Thyroid gland (tissue), 4 donors: ENCODE measurements around the gene B3GNT8.

Experiments used
- POLR2A ChIP-seq, 2 donors: fragments of 450-650 bp; IDR thresholded peaks; one replicate each; pipeline ENCODE4 v1.6.1; 2017; ENCODE audit warnings: antibody characterized with exemption in 2 of 2, mild to moderate bottlenecking in 2 of 2, moderate library complexity in 1 of 2
- TF ChIP-seq, protein P1 (sequence below), 6 experiments: fragments of 200-600 bp in 3 of 6; fragments of 450-650 bp in 3 of 6; sonication (generic) in 3 of 6; IDR thresholded peaks; one replicate each; pipeline ENCODE4 v1.5.1; 2016 to 2019; ENCODE audit warnings: antibody characterized with exemption in 6 of 6, mild to moderate bottlenecking in 2 of 6, inconsistent platforms in 1 of 6, moderate library complexity in 1 of 6

GRCh38 chr19:41421314-41421713 is 5.9 kb downstream of the B3GNT8 start:
- no peak for TF ChIP-seq POLR2A (IDR thresholded peaks at IDR 0.05)
- TF ChIP-seq, protein P1, sequence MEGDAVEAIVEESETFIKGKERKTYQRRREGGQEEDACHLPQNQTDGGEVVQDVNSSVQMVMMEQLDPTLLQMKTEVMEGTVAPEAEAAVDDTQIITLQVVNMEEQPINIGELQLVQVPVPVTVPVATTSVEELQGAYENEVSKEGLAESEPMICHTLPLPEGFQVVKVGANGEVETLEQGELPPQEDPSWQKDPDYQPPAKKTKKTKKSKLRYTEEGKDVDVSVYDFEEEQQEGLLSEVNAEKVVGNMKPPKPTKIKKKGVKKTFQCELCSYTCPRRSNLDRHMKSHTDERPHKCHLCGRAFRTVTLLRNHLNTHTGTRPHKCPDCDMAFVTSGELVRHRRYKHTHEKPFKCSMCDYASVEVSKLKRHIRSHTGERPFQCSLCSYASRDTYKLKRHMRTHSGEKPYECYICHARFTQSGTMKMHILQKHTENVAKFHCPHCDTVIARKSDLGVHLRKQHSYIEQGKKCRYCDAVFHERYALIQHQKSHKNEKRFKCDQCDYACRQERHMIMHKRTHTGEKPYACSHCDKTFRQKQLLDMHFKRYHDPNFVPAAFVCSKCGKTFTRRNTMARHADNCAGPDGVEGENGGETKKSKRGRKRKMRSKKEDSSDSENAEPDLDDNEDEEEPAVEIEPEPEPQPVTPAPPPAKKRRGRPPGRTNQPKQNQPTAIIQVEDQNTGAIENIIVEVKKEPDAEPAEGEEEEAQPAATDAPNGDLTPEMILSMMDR (IDR thresholded peaks at IDR 0.05), result no peak
